ENCODE data around the gene ALDH7A1.

DNA sequence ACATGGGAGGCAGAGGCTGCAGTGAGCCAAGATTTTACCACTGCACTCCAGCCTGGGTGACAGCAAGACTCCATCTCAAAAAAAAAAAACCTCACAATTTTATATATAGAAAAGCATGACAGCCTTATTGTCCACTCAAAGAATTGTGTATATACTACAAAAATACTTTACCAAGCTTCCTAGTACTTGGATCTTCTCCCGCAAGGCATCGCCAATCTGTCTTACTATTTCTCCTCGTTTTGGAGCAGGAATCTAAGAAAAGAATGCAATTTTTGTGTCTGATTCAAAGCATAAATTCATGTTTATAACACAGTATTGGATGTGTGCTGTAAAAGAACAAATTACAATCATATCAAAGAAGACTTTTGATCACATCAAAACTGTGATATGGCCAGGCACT lies 11.3 kb downstream of the ALDH7A1 start:
- no peak for TF ChIP-seq POLR2A (IDR thresholded peaks at IDR 0.05)
- TF ChIP-seq, protein P1, sequence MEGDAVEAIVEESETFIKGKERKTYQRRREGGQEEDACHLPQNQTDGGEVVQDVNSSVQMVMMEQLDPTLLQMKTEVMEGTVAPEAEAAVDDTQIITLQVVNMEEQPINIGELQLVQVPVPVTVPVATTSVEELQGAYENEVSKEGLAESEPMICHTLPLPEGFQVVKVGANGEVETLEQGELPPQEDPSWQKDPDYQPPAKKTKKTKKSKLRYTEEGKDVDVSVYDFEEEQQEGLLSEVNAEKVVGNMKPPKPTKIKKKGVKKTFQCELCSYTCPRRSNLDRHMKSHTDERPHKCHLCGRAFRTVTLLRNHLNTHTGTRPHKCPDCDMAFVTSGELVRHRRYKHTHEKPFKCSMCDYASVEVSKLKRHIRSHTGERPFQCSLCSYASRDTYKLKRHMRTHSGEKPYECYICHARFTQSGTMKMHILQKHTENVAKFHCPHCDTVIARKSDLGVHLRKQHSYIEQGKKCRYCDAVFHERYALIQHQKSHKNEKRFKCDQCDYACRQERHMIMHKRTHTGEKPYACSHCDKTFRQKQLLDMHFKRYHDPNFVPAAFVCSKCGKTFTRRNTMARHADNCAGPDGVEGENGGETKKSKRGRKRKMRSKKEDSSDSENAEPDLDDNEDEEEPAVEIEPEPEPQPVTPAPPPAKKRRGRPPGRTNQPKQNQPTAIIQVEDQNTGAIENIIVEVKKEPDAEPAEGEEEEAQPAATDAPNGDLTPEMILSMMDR (IDR thresholded peaks at IDR 0.05), result no peak

All from vagina (tissue), 2 donors.